H1 (cell line): ENCODE data around the gene CRIP1. TPM values are rescaled to one million over a fixed set of nuclear protein-coding genes. Genes with fewer than 3 reads are reported as not detected.

Experiments
- CTCF ChIA-PET: fragments of 300-600 bp; sonication (Branson Sonifier 250); formaldehyde crosslinking; loops from one replicate; lab custom pipeline; 2021; ENCODE audit not compliant: partially characterized antibody; lab: Charles Lee
- POLR2A ChIA-PET: fragments of 300-600 bp; sonication (Branson Sonifier 250); formaldehyde crosslinking; loops from one replicate; lab custom pipeline; 2021; ENCODE audit warnings: inconsistent platforms; ENCODE audit not compliant: partially characterized antibody; lab: Charles Lee
- DNase-seq, 2 experiments: peaks; one replicate each; pipeline versions ENCODE4 v3.0.0 to v3.0.0-alpha.2; 2010 to 2022; ENCODE audit warnings: low spot score in 2 of 2, low read depth in 1 of 2, mixed read lengths in 1 of 2
- FAIRE-seq: peaks from 2 replicates; lab custom pipeline; 2011; peaks lifted over from hg19 to GRCh38; lab: Jason Lieb, UNC
- H2AFZ ChIP-seq: 2 replicates; pipeline ENCODE4 v1.8.1; 2012; ENCODE audit warnings: low read length, inconsistent platforms
- H2AK5ac ChIP-seq: 2 replicates; pipeline ENCODE4 v1.6.1; 2013; ENCODE audit warnings: low read depth, low read length
- H2BK120ac ChIP-seq: replicated peaks from 2 replicates; pipeline ENCODE3; 2013; ENCODE audit warnings: low read depth, low read length, inconsistent platforms
- H2BK12ac ChIP-seq: 2 replicates; pipeline ENCODE4 v1.6.1; 2013; ENCODE audit warnings: low read depth, low read length
- H2BK15ac ChIP-seq: 2 replicates; pipeline ENCODE4 v1.6.1; 2013; ENCODE audit warnings: low read length
- H2BK20ac ChIP-seq: 2 replicates; pipeline ENCODE4 v1.6.1; 2013; ENCODE audit warnings: low read length
- H2BK5ac ChIP-seq: 2 replicates; pipeline ENCODE4 v1.6.1; 2013; ENCODE audit warnings: low read depth, low read length
- H3K14ac ChIP-seq: 2 replicates; pipeline ENCODE4 v1.6.1; 2013; ENCODE audit warnings: inconsistent platforms; ENCODE audit not compliant: insufficient read length
- H3K18ac ChIP-seq: 2 replicates; pipeline ENCODE4 v1.6.1; 2013; ENCODE audit warnings: low read length; ENCODE audit errors: extremely low read depth
- H3K23ac ChIP-seq: 2 replicates; pipeline ENCODE4 v1.6.1; 2013; ENCODE audit warnings: inconsistent platforms; ENCODE audit not compliant: insufficient read length
- H3K23me2 ChIP-seq: 2 replicates; pipeline ENCODE4 v1.6.1; 2013; ENCODE audit warnings: low read depth, low read length
- H3K27ac ChIP-seq: 2 replicates; pipeline ENCODE4 v1.6.1; 2011; ENCODE audit warnings: low read depth, low read length, inconsistent platforms
- H3K27me3 ChIP-seq, 4 experiments: replicated peaks in 1 of 4; 1 replicate in 1 of 4; 2 replicates in 3 of 4; pipeline versions ENCODE4 v1.6.1 to v1.8.1; 2011 to 2013; ENCODE audit warnings: low read length in 3 of 4, mild to moderate bottlenecking in 3 of 4, inconsistent platforms in 2 of 4, mixed read lengths in 2 of 4, moderate library complexity in 1 of 4; ENCODE audit not compliant: control insufficient read depth in 3 of 4, insufficient read depth in 3 of 4; ENCODE audit errors: extremely low read depth in 1 of 4
- H3K36me3 ChIP-seq, 4 experiments: 2 replicates each; pipeline versions ENCODE4 v1.6.1 to v1.8.1; 2011 to 2013; ENCODE audit warnings: mild to moderate bottlenecking in 4 of 4, low read length in 3 of 4, moderate library complexity in 2 of 4, control low read depth in 1 of 4, inconsistent platforms in 1 of 4; ENCODE audit not compliant: insufficient read depth in 4 of 4, control insufficient read depth in 2 of 4
- H3K4ac ChIP-seq: replicated peaks from 2 replicates; pipeline ENCODE3; 2013; ENCODE audit warnings: low read length, low read depth, mixed read lengths, inconsistent platforms; ENCODE audit not compliant: insufficient read length
- H3K4me1 ChIP-seq, 4 experiments: replicated peaks in 1 of 4; 1 replicate in 1 of 4; 2 replicates in 3 of 4; pipeline versions ENCODE4 v1.6.1 to v1.8.1; 2011 to 2013; ENCODE audit warnings: low read length in 3 of 4, inconsistent platforms in 2 of 4, mixed read lengths in 1 of 4; ENCODE audit not compliant: insufficient read depth in 4 of 4, control insufficient read depth in 3 of 4
- H3K4me2 ChIP-seq, 2 experiments: 2 replicates each; pipeline versions ENCODE4 v1.6.1 to v1.8.1; 2011 to 2013; ENCODE audit warnings: low read depth in 2 of 2, low read length in 2 of 2, control low read depth in 1 of 2, inconsistent platforms in 1 of 2, mild to moderate bottlenecking in 1 of 2; ENCODE audit not compliant: insufficient read depth in 1 of 2
- H3K4me3 ChIP-seq, 4 experiments: fragments of 200-600, 300-600 bp in 1 of 4; sonication (generic), shearing (Covaris generic), sonication (Bioruptor Twin) in 1 of 4; 2 replicates each; pipeline versions ENCODE4 v1.5.1 to v1.8.1; 2011 to 2016; ENCODE audit warnings: low read length in 4 of 4, low read depth in 3 of 4, control low read depth in 2 of 4, inconsistent platforms in 2 of 4, mild to moderate bottlenecking in 2 of 4, mixed read lengths in 1 of 4, moderate library complexity in 1 of 4; ENCODE audit not compliant: insufficient read depth in 2 of 4; ENCODE audit errors: extremely low read depth in 1 of 4
- H3K56ac ChIP-seq: replicated peaks from 2 replicates; pipeline ENCODE3; 2013; ENCODE audit warnings: low read depth, mild to moderate bottlenecking, mixed read lengths, low read length, inconsistent platforms; ENCODE audit not compliant: insufficient read length
- H3K79me1 ChIP-seq: 2 replicates; pipeline ENCODE4 v1.6.1; 2013; ENCODE audit warnings: low read depth, low read length, control low read depth
- H3K79me2 ChIP-seq, 2 experiments: 2 replicates each; pipeline versions ENCODE4 v1.6.1 to v1.8.1; 2012 to 2013; ENCODE audit warnings: low read length in 2 of 2, mild to moderate bottlenecking in 2 of 2, inconsistent platforms in 1 of 2; ENCODE audit not compliant: insufficient read depth in 2 of 2, control insufficient read depth in 1 of 2
- H3K9ac ChIP-seq, 4 experiments: replicated peaks in 1 of 4; 1 replicate in 1 of 4; 2 replicates in 3 of 4; pipeline versions ENCODE4 v1.6.1 to v1.8.1; 2011 to 2013; ENCODE audit warnings: low read depth in 3 of 4, low read length in 3 of 4, control low read depth in 2 of 4, mild to moderate bottlenecking in 2 of 4, moderate library complexity in 2 of 4, inconsistent platforms in 1 of 4; ENCODE audit errors: extremely low read depth in 1 of 4
- H3K9me3 ChIP-seq, 2 experiments: 2 replicates each; pipeline versions ENCODE4 v1.6.1 to v1.8.1; 2012 to 2013; ENCODE audit warnings: mild to moderate bottlenecking in 2 of 2, moderate library complexity in 2 of 2, control low read depth in 1 of 2, inconsistent platforms in 1 of 2, low read depth in 1 of 2, low read length in 1 of 2, mixed read lengths in 1 of 2; ENCODE audit not compliant: insufficient read depth in 2 of 2
- H4K20me1 ChIP-seq, 2 experiments: replicated peaks in 1 of 2; 2 replicates each; pipeline versions ENCODE3 to v1.8.1; 2011 to 2013; ENCODE audit warnings: inconsistent platforms in 2 of 2, low read length in 2 of 2, mild to moderate bottlenecking in 1 of 2; ENCODE audit not compliant: insufficient read depth in 2 of 2, control insufficient read depth in 1 of 2
- H4K5ac ChIP-seq: 2 replicates; pipeline ENCODE4 v1.6.1; 2013; ENCODE audit warnings: low read length, low read depth, mixed read lengths, inconsistent platforms; ENCODE audit not compliant: insufficient read length
- H4K8ac ChIP-seq: 2 replicates; pipeline ENCODE4 v1.8.0; 2013; ENCODE audit warnings: mild to moderate bottlenecking, moderate library complexity, low read length, inconsistent platforms; ENCODE audit not compliant: insufficient read depth; ENCODE audit errors: extremely low read depth
- H4K91ac ChIP-seq: replicated peaks from 2 replicates; pipeline ENCODE3; 2013; ENCODE audit warnings: low read length, mixed read lengths, inconsistent platforms; ENCODE audit not compliant: insufficient read length
- BACH1 ChIP-seq: IDR thresholded peaks from 2 replicates; pipeline ENCODE4 v1.6.1; 2012; ENCODE audit warnings: low read length, improper control_type of control experiment
- BRCA1 ChIP-seq: IDR thresholded peaks from 2 replicates; pipeline ENCODE4 v1.6.1; 2012; ENCODE audit warnings: low read depth, low read length, improper control_type of control experiment
- JUND ChIP-seq: IDR thresholded peaks from 2 replicates; pipeline ENCODE4 v1.6.1; 2011; ENCODE audit warnings: mild to moderate bottlenecking, improper control_type of control experiment, low read length
- WGBS, 2 experiments: shearing (Covaris generic) in 1 of 2; methylation state at CpG; one replicate each; pipeline versions ENCODE4 v1.1.6 to v1.1.7; 2013 to 2015; ENCODE audit warnings: low lambda C conversion rate in 2 of 2, mixed read lengths in 2 of 2, inconsistent platforms in 1 of 2, low coverage in 1 of 2, missing lambda C conversion rate in 1 of 2; ENCODE audit not compliant: insufficient replicate concordance in 2 of 2, insufficient coverage in 1 of 2, insufficient read length in 1 of 2; ENCODE audit errors: extremely low coverage in 1 of 2, missing lambda C conversion rate in 1 of 2; 5-methylcytosine and 5-hydroxymethylcytosine counted together
- polyA plus RNA-seq, 7 experiments: library from polyadenylated mRNA; depleted of rRNA in 3 of 7; stranded (reverse) in 5 of 7; unstranded in 2 of 7; fragments of >200 nt in 5 of 7; fragments of 200-250 nt in 2 of 7; gene quantifications; 1 replicate in 5 of 7; 2 replicates in 1 of 7; 4 replicates in 1 of 7; pipeline versions ENCODE4 v1.2.1 to v1.2.3, GENCODE V29; 2011 to 2013; ENCODE audit warnings: missing spikeins in 2 of 7, mixed read lengths in 2 of 7
- total RNA-seq: library from RNA; stranded (reverse); fragmentation: NEBNext Ultra II Directional; extraction: Animal tissue kit (Norgen Biotek cat#: 25700); gene quantifications from 2 replicates; pipeline ENCODE4 v1.2.1, GENCODE V29; 2021

The CRIP1 gene
- total and polyA plus RNA-seq, 2 of the 8 experiments (the other 6 are each of a cell fraction or from before 2014, with no cell fraction given), result 1.2 to 2.2 TPM

GRCh38 chr14:105437723-105438500 is 48.8 kb upstream of the CRIP1 start:
- 94% methylated on average over 18 of the region's 18 CpGs; no CpG with 5 or more reads in 1 of the 2 experiments for WGBS, 2 experiments
- Histone ChIP-seq H4K20me1 (peaks cover 40 to 62% of the 10 kb centered on the region in 2 experiments), H2BK5ac (0 out of 2 replicates have a peak overlapping the region, but pooled peaks have one; percentile 15), H2AK5ac (no peak overlapping the region), H3K9me3 (no peaks in the 10 kb centered on the region), H3K18ac (no peak overlapping the region), H4K91ac (no peak overlapping the region), H3K4me3 (no peak overlapping the region), H3K27me3 (no peaks in the 10 kb centered on the region), H3K9ac (no peak overlapping the region), H3K4me2 (no peak overlapping the region), H2BK20ac (no peak overlapping the region), H4K8ac (peak overlapping the region; percentile 46; the same call in 1 of the 2 replicates), H3K79me2 (peaks cover 12 to 61% of the 10 kb centered on the region in 2 experiments), H3K27ac (no peak overlapping the region; the same call in 1 of the 2 replicates), H3K23ac (no peak overlapping the region), H3K36me3 (peaks cover 0 to 6% (median 2%) of the 10 kb centered on the region in 4 experiments; a peak in 4 of 8 replicates), H2BK120ac (no peak overlapping the region), H2BK12ac (no peak overlapping the region), H3K4ac (no peak overlapping the region), H3K56ac (no peak overlapping the region), H4K5ac (no peak overlapping the region), H3K23me2 (no peaks in the 10 kb centered on the region), H3K79me1 (peaks cover 34% of the 10 kb centered on the region), H3K4me1 (peaks cover 0 to 7% (median 4%) of the 10 kb centered on the region in 4 experiments; a peak in 5 of 7 replicates), H3K14ac (no peak overlapping the region), H2AFZ (no peak overlapping the region), H2BK15ac (no peak overlapping the region)
- FAIRE-seq (no peak), DNase-seq (no peak)
- TF ChIP-seq BRCA1 (no peak), JUND (no peak), BACH1 (no peak)
- ChIA-PET POLR2A (interaction anchor here (0.8 to 1.2 kb wide), 4 partner anchors 13 to 72 kb away, joined by 3 to 4 read pairs (median 4); no protein-coding TSS in a partner anchor), CTCF (interaction anchor here (0.6 to 1.8 kb wide), 5 partner anchors 32 to 67 kb away, joined by 3 to 10 read pairs (median 3); no protein-coding TSS in a partner anchor)
